HUES6 (cell line): ENCODE data around the gene SUSD2.
"Not testable (repeated sequence)": the region's sequence is repeated elsewhere in the genome, so short reads cannot be mapped to it uniquely, and the experiment has no call there.

Source experiments
- H3K27ac ChIP-seq: 2 replicates; pipeline ENCODE4 v1.7.0; 2013; ENCODE audit warnings: low read depth, mild to moderate bottlenecking, low read length, inconsistent platforms
- H3K27me3 ChIP-seq: 2 replicates; pipeline ENCODE4 v1.6.1; 2013; ENCODE audit warnings: low read length; ENCODE audit not compliant: control insufficient read depth, insufficient read depth
- H3K36me3 ChIP-seq: 2 replicates; pipeline ENCODE4 v1.6.1; 2013; ENCODE audit warnings: low read length; ENCODE audit not compliant: control insufficient read depth, insufficient read depth
- H3K4me1 ChIP-seq: 2 replicates; pipeline ENCODE4 v1.6.1; 2013; ENCODE audit warnings: low read length; ENCODE audit not compliant: control insufficient read depth, insufficient read depth
- H3K4me3 ChIP-seq: 2 replicates; pipeline ENCODE4 v1.5.1; 2013; ENCODE audit warnings: low read depth, low read length
- H3K9ac ChIP-seq: one replicate; pipeline ENCODE4 v1.6.1; 2013; ENCODE audit warnings: mild to moderate bottlenecking, low read length
- H3K9me3 ChIP-seq: 2 replicates; pipeline ENCODE4 v1.6.1; 2013; ENCODE audit warnings: low read depth, low read length; ENCODE audit not compliant: control insufficient read depth, insufficient read depth

Gene SUSD2

DNA sequence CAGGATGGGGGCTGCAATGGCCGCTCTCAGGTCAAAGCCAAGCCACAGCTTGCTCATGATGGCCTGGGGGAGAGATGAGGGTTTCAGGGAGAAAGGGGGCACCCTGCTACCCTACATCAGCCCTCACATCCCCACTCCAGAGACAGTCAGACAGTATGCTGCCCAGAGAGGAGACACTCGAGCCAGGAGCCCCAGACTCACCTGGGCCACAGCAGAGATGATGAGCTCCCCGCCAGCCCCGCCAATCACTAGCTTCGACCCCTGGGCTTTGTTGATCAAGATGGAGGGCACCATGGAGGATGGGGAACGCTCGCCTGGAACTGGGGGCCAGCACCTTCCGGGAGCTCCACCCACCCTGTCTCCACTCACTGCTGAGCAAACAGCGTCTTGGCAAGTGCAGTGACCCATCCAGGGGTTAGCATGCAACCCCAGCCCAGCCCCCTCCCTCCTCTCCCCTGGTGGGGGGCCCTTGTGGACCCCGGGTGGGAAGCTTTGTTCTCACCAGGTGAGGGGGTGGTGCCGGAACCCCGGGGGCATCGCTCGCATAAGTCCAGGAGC is 43.8 kb downstream of the SUSD2 start:
- H3K27me3 ChIP-seq: no peaks in the 10 kb centered on the region
- H3K4me3 ChIP-seq: no peak overlapping the region
- H3K9ac ChIP-seq: no peak overlapping the region
- H3K27ac ChIP-seq: no peak overlapping the region
- H3K9me3 ChIP-seq: peaks cover 5% of the 10 kb centered on the region; the same call in 1 of the 2 replicates
- H3K4me1 ChIP-seq: no peaks in the 10 kb centered on the region
- H3K36me3 ChIP-seq: no peaks in the 10 kb centered on the region

DNA sequence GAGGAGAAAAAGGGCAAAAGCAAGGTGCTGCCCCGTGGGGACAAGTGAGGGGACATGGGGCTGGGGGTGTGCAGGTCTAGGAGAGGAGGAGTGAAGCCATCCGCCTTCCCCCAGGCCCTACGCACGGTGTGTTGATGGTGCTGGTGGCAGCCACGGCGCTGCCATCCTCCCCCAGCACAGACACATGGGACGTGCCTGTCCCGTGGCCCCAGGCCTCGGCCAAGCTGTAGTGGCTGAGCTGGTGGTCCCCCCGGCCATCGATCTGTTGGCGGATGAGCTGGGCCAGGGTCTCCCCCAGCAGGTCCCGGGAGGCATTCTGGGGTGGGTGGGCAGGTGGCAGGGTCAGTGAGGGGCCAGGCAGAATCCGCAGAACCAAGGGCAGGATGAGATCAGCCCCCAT is 44.7 kb downstream of the SUSD2 start:
- no peak overlapping the region for H3K27ac ChIP-seq
- H3K27me3 ChIP-seq: no peaks in the 10 kb centered on the region
- H3K4me1 ChIP-seq: peaks cover 4% of the 10 kb centered on the region; the same call in 1 of the 2 replicates
- peaks cover 5% of the 10 kb centered on the region; the same call in 1 of the 2 replicates for H3K9me3 ChIP-seq
- H3K9ac ChIP-seq: no peak overlapping the region
- no peak overlapping the region for H3K4me3 ChIP-seq
- no peaks in the 10 kb centered on the region for H3K36me3 ChIP-seq

DNA sequence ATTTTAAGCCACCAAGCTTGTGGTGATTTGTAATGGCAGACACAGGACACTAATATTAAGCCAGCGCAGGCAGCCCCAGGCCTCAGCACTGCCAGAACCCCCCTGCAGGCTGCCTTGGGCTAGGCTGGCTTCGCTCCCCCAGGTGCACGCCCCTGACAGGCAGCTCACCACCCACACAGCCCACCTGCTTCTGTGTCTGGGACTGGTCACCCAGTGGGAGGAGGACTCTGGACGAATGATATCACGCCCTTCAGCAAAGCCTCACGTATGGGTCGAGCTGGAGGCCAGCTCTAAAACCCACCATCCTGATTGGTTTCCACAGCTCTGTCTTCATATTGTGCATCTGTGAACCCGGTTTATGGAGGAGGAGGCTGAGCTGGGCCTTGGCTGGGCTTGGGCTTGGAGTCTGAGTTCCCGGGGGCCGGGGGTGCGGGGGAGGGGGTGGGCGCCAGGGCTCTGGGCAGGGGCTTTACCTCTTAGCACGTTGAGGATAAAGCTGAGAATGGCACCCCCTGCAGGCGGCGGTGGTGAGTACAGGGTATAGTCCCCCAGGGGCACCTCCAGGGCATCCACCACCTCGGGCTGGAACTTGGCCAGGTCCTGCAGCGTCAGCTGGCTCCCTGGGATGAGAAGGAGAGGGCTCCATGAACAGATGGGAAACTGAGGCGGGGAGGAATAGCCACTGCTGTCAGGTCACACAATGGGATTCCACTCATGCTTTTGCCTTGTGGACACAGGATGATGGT is 49.8 kb downstream of the SUSD2 start:
- H3K9ac ChIP-seq: no peak overlapping the region
- no peaks in the 10 kb centered on the region for H3K9me3 ChIP-seq
- H3K36me3 ChIP-seq: no peaks in the 10 kb centered on the region
- H3K4me1 ChIP-seq: peaks cover 5% of the 10 kb centered on the region; the same call in 1 of the 2 replicates
- H3K27me3 ChIP-seq: no peaks in the 10 kb centered on the region
- H3K27ac ChIP-seq: no peak overlapping the region
- H3K4me3 ChIP-seq: no peak overlapping the region

DNA sequence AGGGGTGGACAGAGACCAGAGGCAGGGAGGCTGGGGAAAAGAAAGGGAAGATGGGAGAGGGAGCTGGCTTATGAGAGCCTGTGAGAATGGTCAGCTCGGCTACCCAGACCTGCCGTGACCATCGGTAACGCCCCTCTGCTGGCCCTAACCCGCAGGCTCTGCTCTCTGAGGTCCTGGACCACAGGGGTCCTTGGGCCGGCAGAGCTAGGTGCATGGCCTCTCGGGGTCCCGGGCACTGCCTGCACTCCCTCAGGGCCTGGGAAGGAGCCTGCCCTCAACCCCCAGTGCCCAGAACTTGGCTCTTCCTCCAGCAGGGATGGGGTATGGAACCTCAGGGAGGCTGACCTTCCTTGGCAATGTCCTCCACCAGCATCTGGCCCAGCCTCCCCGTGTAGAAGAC is 50.4 kb downstream of the SUSD2 start:
- no peaks in the 10 kb centered on the region for H3K27me3 ChIP-seq
- H3K9me3 ChIP-seq: no peaks in the 10 kb centered on the region
- no peak overlapping the region for H3K27ac ChIP-seq
- peaks cover 5% of the 10 kb centered on the region; the same call in 1 of the 2 replicates for H3K4me1 ChIP-seq
- H3K36me3 ChIP-seq: no peaks in the 10 kb centered on the region
- no peak overlapping the region for H3K9ac ChIP-seq
- no peak overlapping the region for H3K4me3 ChIP-seq

DNA sequence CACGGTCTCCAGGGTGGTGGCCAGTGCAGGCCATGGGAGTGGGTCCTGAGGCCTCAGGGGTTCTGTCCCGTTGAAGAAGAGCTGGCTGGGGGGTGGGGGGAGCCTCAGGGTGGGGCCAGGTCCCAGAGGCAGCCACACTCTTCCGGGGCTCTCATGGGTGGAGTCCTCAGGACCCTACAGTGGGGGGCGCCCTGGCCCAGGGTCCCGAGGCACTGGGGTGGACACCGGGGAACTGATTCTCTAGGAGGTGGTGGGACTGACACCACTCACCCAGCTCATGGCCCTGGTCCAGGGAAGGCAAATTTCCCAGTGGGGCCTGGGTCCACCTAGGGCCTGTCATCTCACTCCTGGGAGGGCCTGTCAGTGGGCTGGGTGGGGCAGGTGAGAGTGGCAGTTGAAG is 50.8 kb downstream of the SUSD2 start:
- Histone ChIP-seq H3K4me3 (no peak overlapping the region), H3K4me1 (peaks cover 5% of the 10 kb centered on the region; the same call in 1 of the 2 replicates), H3K27me3 (no peaks in the 10 kb centered on the region), H3K9ac (no peak overlapping the region), H3K9me3 (no peaks in the 10 kb centered on the region), H3K27ac (no peak overlapping the region), H3K36me3 (no peaks in the 10 kb centered on the region)

DNA sequence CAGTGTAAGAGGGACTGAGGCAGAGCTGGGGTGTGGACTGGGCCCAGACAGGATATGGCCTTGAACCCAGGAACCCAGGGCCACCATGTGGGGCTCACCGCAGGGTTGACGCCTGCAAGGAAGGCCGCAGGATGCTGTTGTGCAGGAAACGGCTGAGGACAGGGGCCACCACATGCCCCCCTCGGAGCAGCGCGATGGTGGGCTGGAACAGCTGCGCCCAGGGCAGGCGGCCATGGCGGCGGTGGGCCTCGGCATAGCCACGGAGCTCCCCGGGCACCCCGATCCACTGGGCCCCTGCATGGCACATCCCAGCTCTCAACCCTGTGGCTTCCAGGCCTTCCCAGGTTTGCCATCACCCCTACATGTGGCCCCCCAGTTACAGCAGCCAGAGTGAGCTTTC is 51.4 kb downstream of the SUSD2 start:
- H3K27me3 ChIP-seq: no peaks in the 10 kb centered on the region
- no peaks in the 10 kb centered on the region for H3K9me3 ChIP-seq
- H3K9ac ChIP-seq: no peak overlapping the region
- H3K36me3 ChIP-seq: no peaks in the 10 kb centered on the region
- H3K4me1 ChIP-seq: peaks cover 5% of the 10 kb centered on the region; the same call in 1 of the 2 replicates
- no peak overlapping the region for H3K4me3 ChIP-seq
- H3K27ac ChIP-seq: no peak overlapping the region

DNA sequence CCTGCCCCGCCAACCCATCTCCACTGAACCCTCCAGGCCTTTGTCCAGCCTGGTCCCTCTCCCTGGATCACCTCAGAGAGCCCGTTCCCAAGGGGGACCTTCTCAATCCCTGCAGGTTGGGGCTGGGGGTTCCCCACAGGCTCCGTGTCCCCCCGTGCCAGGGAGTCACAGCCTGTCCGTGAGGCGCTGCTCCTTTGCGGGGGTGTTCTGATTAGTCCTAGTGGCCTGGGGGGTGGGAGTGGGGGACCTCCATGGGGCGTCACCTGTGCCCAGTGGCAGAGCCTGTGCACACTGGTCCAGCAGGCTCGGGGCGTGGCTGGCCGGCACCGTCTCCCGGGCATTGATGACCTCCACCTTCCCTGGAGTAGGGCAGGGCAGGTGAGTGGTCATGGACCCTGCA is 51.9 kb downstream of the SUSD2 start:
- Histone ChIP-seq H3K36me3 (no peaks in the 10 kb centered on the region), H3K9ac (no peak overlapping the region), H3K27me3 (no peaks in the 10 kb centered on the region), H3K4me1 (peaks cover 5% of the 10 kb centered on the region; the same call in 1 of the 2 replicates), H3K27ac (no peak overlapping the region), H3K4me3 (no peak overlapping the region), H3K9me3 (no peaks in the 10 kb centered on the region)

DNA sequence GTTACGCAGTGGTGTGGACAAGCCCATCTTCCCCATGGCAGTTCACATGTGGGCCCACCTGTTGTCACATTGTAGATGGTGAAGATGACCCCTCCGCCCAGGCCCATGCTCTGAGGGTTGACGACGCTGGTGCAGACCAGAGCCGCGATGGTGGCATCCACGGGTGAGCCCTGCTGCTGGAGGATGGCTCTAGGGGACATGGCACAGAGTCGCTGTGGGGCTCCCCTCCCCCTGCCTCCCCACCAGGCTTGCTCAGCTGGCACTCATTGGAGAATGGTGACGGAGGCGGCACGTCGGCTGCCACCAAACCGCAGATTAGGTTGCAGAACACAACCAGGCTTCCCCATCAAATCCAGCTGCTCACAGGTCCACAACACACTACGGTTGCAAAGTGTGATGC is 52.5 kb downstream of the SUSD2 start:
- Histone ChIP-seq H3K36me3 (no peaks in the 10 kb centered on the region), H3K4me1 (peaks cover 5% of the 10 kb centered on the region; the same call in 1 of the 2 replicates), H3K9ac (no peak overlapping the region), H3K9me3 (no peaks in the 10 kb centered on the region), H3K27me3 (no peaks in the 10 kb centered on the region), H3K27ac (no peak overlapping the region), H3K4me3 (no peak overlapping the region)

DNA sequence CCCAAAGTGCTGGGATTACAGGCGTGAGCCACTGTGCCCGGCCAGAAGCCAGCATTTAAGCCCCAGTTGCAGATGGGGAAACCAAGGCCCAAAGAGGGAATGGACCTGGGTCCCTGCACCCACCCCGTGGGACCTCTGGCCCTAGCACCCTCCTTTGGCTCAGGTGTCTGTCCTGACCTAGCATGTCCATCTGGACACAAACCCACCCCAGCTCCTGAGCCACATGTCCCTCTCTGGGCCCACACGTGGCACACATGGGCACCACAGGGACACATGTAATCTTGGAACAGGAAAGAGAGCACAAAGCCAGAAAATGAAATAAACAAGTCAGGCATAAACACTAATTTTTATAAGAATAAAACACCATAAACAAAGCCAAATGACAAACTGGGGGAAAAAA is 54.0 kb downstream of the SUSD2 start:
- no peaks in the 10 kb centered on the region for H3K27me3 ChIP-seq
- H3K4me1 ChIP-seq: peaks cover 5% of the 10 kb centered on the region; the same call in 1 of the 2 replicates
- no peak overlapping the region for H3K9ac ChIP-seq
- no peak overlapping the region for H3K4me3 ChIP-seq
- H3K9me3 ChIP-seq: no peaks in the 10 kb centered on the region
- no peaks in the 10 kb centered on the region for H3K36me3 ChIP-seq
- no peak overlapping the region for H3K27ac ChIP-seq

DNA sequence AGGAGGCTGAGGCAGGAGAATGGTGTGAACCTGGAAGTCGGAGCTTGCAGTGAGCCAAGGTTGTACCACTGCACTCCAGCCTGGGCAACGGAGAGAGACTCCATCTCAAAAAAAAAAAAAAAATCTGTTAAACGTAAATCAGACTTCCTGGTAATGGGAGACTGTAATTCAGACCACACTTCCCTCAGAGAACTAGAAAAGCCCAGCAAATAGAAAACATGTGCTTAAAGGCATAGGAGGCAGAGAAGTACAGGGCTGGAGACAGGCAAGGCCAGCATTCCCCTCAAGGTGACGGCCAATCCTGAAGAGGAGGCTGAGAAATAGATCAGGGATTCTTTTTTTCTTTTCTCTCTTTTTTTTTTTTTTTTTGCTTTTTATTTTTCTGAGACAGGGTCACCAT is 55.4 kb downstream of the SUSD2 start:
- Histone ChIP-seq H3K27ac (no peak overlapping the region), H3K27me3 (no peaks in the 10 kb centered on the region), H3K4me1 (no peaks in the 10 kb centered on the region), H3K9ac (no peak overlapping the region), H3K9me3 (no peaks in the 10 kb centered on the region), H3K36me3 (no peaks in the 10 kb centered on the region), H3K4me3 (no peak overlapping the region)

DNA sequence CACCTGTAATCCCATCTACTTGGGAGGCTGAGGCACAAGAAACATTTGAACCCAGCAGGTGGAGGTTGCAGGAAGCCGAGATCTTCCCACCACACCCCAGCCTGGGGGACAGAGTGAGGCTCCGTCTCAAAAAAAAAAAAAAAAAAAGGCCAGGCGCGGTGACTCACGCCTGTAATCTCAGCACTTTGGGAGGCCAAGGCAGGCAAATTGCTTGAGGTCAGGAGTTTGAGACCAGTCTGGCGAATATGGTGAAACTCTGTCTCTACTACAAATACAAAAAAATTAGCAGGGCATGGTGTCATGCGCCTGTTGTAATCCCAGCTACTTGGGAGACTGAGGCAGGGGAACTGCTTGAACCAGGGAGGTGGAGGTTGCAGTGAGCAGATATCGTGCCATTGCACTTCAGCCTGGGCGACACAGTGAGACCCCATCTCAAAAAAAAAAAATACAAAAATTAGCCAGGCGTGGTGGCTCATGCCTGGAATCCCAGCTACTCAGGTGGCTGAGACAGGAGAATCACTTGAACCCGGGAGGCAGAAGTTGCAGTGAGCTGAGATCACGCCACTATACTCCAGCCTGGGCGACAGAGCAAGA is 56.9 kb downstream of the SUSD2 start:
- not testable (repeated sequence) for H3K4me1 ChIP-seq, H3K4me3 ChIP-seq, H3K27ac ChIP-seq, H3K27me3 ChIP-seq, H3K9ac ChIP-seq, H3K36me3 ChIP-seq, H3K9me3 ChIP-seq
